HepG2 (cell line): ENCODE results near the gene HDAC4. TPM values are rescaled to one million over a fixed set of nuclear protein-coding genes. Genes with fewer than 3 reads are reported as not detected.

ENCODE experiments used
- ATAC-seq: fragments of 200-7000 bp; cut with Tn5 transposase; 3 replicates; pipeline ENCODE4 v1.9.1; 2020; ENCODE audit warnings: mild to moderate bottlenecking, moderate library complexity
- BruUV-seq: library from RNA; stranded (reverse); fragments of 400-500 nt; replicated peaks from 2 replicates; lab custom pipeline; 2021; lab: Mats Ljungman, UMichigan
- CTCF ChIA-PET: fragments of 300-600 bp; formaldehyde crosslinking; extraction: SDS; loops from one replicate; lab custom pipeline; 2021; ENCODE audit warnings: low total read pairs, inconsistent platforms, low intra/inter-chr PET ratio; lab: Yijun Ruan, JAX
- POLR2A ChIA-PET: fragments of 350-600 bp; sonication (Branson Sonifier 250); formaldehyde crosslinking; loops from one replicate; lab custom pipeline; 2020; ENCODE audit warnings: antibody characterized with exemption, inconsistent platforms; lab: Yijun Ruan, JAX
- DNase-seq: peaks from one replicate; pipeline ENCODE4 v3.0.0-alpha.2; 2015; ENCODE audit warnings: low spot score
- FAIRE-seq: peaks from 3 replicates; lab custom pipeline; 2011; peaks lifted over from hg19 to GRCh38; lab: Jason Lieb, UNC
- H2AFZ ChIP-seq: one replicate; pipeline ENCODE4 v1.6.1; 2011; ENCODE audit warnings: low read length, inconsistent platforms
- H3K27ac ChIP-seq: fragments of 300-600 bp; 3 replicates; pipeline ENCODE4 v1.8.0; 2011; ENCODE audit warnings: mixed run types, mild to moderate bottlenecking, mixed read lengths, low read length, inconsistent platforms; ENCODE audit not compliant: insufficient read depth; ENCODE audit errors: extremely low read length
- H3K27me3 ChIP-seq, 2 experiments: fragments of 200-600 bp in 1 of 2; 2 replicates in 1 of 2; 3 replicates in 1 of 2; pipeline versions ENCODE4 v1.6.0 to v1.8.0; 2011; ENCODE audit warnings: low read length in 2 of 2, mild to moderate bottlenecking in 2 of 2, moderate library complexity in 2 of 2, inconsistent platforms in 1 of 2; ENCODE audit not compliant: insufficient read depth in 2 of 2, control insufficient read depth in 1 of 2
- H3K36me3 ChIP-seq, 2 experiments: fragments of 200-600 bp in 1 of 2; replicated peaks in 1 of 2; 2 replicates in 1 of 2; 3 replicates in 1 of 2; pipeline versions ENCODE4 v1.5.1 to v1.8.0; 2011; ENCODE audit warnings: low read length in 2 of 2, inconsistent platforms in 1 of 2; ENCODE audit not compliant: insufficient read depth in 2 of 2, control insufficient read depth in 1 of 2
- H3K4me1 ChIP-seq: 2 replicates; pipeline ENCODE4 v1.5.1; 2012; ENCODE audit warnings: low read length, inconsistent platforms; ENCODE audit not compliant: insufficient read depth
- H3K4me2 ChIP-seq: 2 replicates; pipeline ENCODE4 v1.6.0; 2011; ENCODE audit warnings: low read depth, low read length, inconsistent platforms
- H3K4me3 ChIP-seq, 3 experiments: fragments of 200-600 bp in 1 of 3; sonication (generic), shearing (Covaris generic) in 1 of 3; replicated peaks in 1 of 3; 2 replicates each; pipeline ENCODE4 v1.5.1; 2011 to 2016; ENCODE audit warnings: low read length in 3 of 3, inconsistent platforms in 2 of 3, low read depth in 2 of 3, mild to moderate bottlenecking in 2 of 3, control low read depth in 1 of 3, mixed read lengths in 1 of 3; ENCODE audit not compliant: insufficient read depth in 1 of 3
- H3K79me2 ChIP-seq: one replicate; pipeline ENCODE4 v1.6.1; 2011; ENCODE audit warnings: low read length, inconsistent platforms; ENCODE audit not compliant: insufficient read depth
- H3K9ac ChIP-seq: 2 replicates; pipeline ENCODE4 v1.6.0; 2011; ENCODE audit warnings: mild to moderate bottlenecking, low read depth, low read length, inconsistent platforms; ENCODE audit not compliant: insufficient read depth
- H3K9me3 ChIP-seq: 2 replicates; pipeline ENCODE4 v1.5.1; 2012; ENCODE audit warnings: mild to moderate bottlenecking, low read length
- H4K20me1 ChIP-seq: 2 replicates; pipeline ENCODE4 v1.6.0; 2011; ENCODE audit warnings: inconsistent platforms, mild to moderate bottlenecking, low read length, moderate library complexity; ENCODE audit not compliant: insufficient read depth
- BRCA1 ChIP-seq: sonication (generic); formaldehyde crosslinking; IDR thresholded peaks from 2 replicates; pipeline ENCODE4 v1.4.0; 2020; ENCODE audit warnings: missing genetic modification reagents
- HOXA9 ChIP-seq: sonication (generic); formaldehyde crosslinking; IDR thresholded peaks from 2 replicates; pipeline ENCODE4 v1.8.1; 2022; ENCODE audit warnings: missing genetic modification reagents, mild to moderate bottlenecking, moderate library complexity, borderline replicate concordance
- NFE2L1 ChIP-seq: sonication (generic); formaldehyde crosslinking; IDR thresholded peaks from 2 replicates; pipeline ENCODE4 v1.4.0; 2020; ENCODE audit warnings: missing genetic modification reagents, mild to moderate bottlenecking, borderline replicate concordance
- PPARG ChIP-seq: conservative IDR thresholded peaks from 2 replicates; pipeline ENCODE4 v1.6.1; 2016; ENCODE audit warnings: missing biosample characterization, missing genetic modification reagents
- RBFOX2 ChIP-seq: fragments of 200-400 bp; formaldehyde crosslinking; IDR thresholded peaks from 2 replicates; pipeline ENCODE4 v1.6.1; 2017; ENCODE audit warnings: low read depth, mild to moderate bottlenecking, low read length
- YEATS2 ChIP-seq: sonication (generic); formaldehyde crosslinking; IDR thresholded peaks from 2 replicates; pipeline ENCODE4 v1.4.0; 2020; ENCODE audit warnings: missing genetic modification reagents, borderline replicate concordance
- ZBTB46 ChIP-seq: sonication (generic); formaldehyde crosslinking; IDR thresholded peaks from 2 replicates; pipeline ENCODE4 v1.4.0; 2020; ENCODE audit warnings: mild to moderate bottlenecking, missing genetic modification reagents, borderline replicate concordance
- ZGPAT ChIP-seq: IDR thresholded peaks from 2 replicates; pipeline ENCODE4 v1.6.1; 2016; ENCODE audit warnings: mild to moderate bottlenecking
- ZNF329 ChIP-seq: sonication (generic); formaldehyde crosslinking; IDR thresholded peaks from 2 replicates; pipeline ENCODE4 v1.9.0; 2021; ENCODE audit warnings: low read depth, mild to moderate bottlenecking, missing genetic modification reagents
- ZNF567 ChIP-seq: sonication (generic); formaldehyde crosslinking; IDR thresholded peaks from 2 replicates; pipeline ENCODE4 v1.8.1; 2023; ENCODE audit warnings: mild to moderate bottlenecking, missing genetic modification reagents, borderline replicate concordance
- ZNF619 ChIP-seq: sonication (generic); formaldehyde crosslinking; IDR thresholded peaks from 2 replicates; pipeline ENCODE4 v1.4.0; 2020; ENCODE audit warnings: mild to moderate bottlenecking, missing genetic modification reagents
- ZNF710 ChIP-seq: sonication (generic); formaldehyde crosslinking; IDR thresholded peaks from 2 replicates; pipeline ENCODE4 v1.5.0; 2020; ENCODE audit warnings: mild to moderate bottlenecking, missing genetic modification reagents, borderline replicate concordance
- ZNF749 ChIP-seq: sonication (generic); formaldehyde crosslinking; IDR thresholded peaks from 2 replicates; pipeline ENCODE4 v1.8.0; 2022; ENCODE audit warnings: mild to moderate bottlenecking, missing genetic modification reagents, moderate library complexity, borderline replicate concordance
- WGBS: methylation state at CpG from one replicate; pipeline ENCODE4 v1.1.6; 2017; ENCODE audit warnings: low lambda C conversion rate; 5-methylcytosine and 5-hydroxymethylcytosine counted together
- in situ Hi-C: cut with HindIII; loops from 2 replicates; pipeline ENCODE4 v1.10.0; 2017; ENCODE audit warnings: low pct_unique_long_range_greater_than_20kb; ENCODE audit not compliant: extremely low pct_ligation_motif_present
- intact Hi-C: fragments of 100-400 bp; cut with micrococcal nuclease; formaldehyde crosslinking; loops from one replicate; pipeline ENCODE4 v1.10.0; 2022; ENCODE audit not compliant: unreplicated experiment
- polyA plus RNA-seq, 8 experiments: library from polyadenylated mRNA; depleted of rRNA in 3 of 8; stranded (reverse) in 7 of 8; unstranded in 1 of 8; fragments of >200 nt; fragmentation: Illumina TruSeq in 4 of 8; extraction: Trizol in 4 of 8; gene quantifications; 2 replicates each; pipeline versions ENCODE4 v1.2.1 to v1.2.3, GENCODE V29; 2011 to 2016; ENCODE audit warnings: low read depth in 4 of 8, missing spikeins in 1 of 8, mixed read lengths in 1 of 8; ENCODE audit not compliant: insufficient read depth in 1 of 8
- total RNA-seq, 5 experiments: library from RNA; depleted of rRNA; stranded (reverse); fragments of >200 nt; fragmentation: Illumina TruSeq; extraction: Trizol; gene quantifications; 2 replicates each; pipeline ENCODE4 v1.2.3, GENCODE V29; 2016; ENCODE audit warnings: low read depth in 1 of 5
- TF ChIP-seq, protein P1 (sequence below): sonication (generic); formaldehyde crosslinking; IDR thresholded peaks from 2 replicates; pipeline ENCODE4 v1.9.0; 2022; ENCODE audit warnings: missing genetic modification reagents, mild to moderate bottlenecking, borderline replicate concordance
- TF ChIP-seq, protein P2 (sequence below): sonication (generic); formaldehyde crosslinking; IDR thresholded peaks from 2 replicates; pipeline ENCODE4 v1.4.0; 2020; ENCODE audit warnings: missing genetic modification reagents, mild to moderate bottlenecking, borderline replicate concordance

Gene HDAC4
- total and polyA plus RNA-seq, 2 of the 13 experiments (the other 11 are each of a cell fraction or from before 2014, with no cell fraction given), result 10.1 to 11.5 TPM

- ChIA-PET POLR2A (no interaction called here), CTCF (no interaction called here)
- ATAC-seq (no peak; the same call in 2 of the 3 replicates), FAIRE-seq (no peak), DNase-seq (no peak)
- H3K9ac ChIP-seq, result no peak overlapping the region
- 42% methylated on average over 3 of the region's 10 CpGs for WGBS
- BruUV-seq, result no TSS peak
- H3K36me3 ChIP-seq, result no peaks in the 10 kb centered on the region
- no peaks in the 10 kb centered on the region for H3K9me3 ChIP-seq
- in situ Hi-C loops (no loop called here), intact Hi-C loops (no loop called here)
- H3K4me1 ChIP-seq, result peaks cover 20% of the 10 kb centered on the region
- H3K27me3 ChIP-seq, result peaks cover 5 to 43% of the 10 kb centered on the region in 2 experiments; a peak in 4 of 5 replicates
- H3K79me2 ChIP-seq, result no peaks in the 10 kb centered on the region
- H2AFZ ChIP-seq, result no peak overlapping the region
- no peak overlapping the region for H3K4me3 ChIP-seq
- H4K20me1 ChIP-seq, result no peaks in the 10 kb centered on the region
- no peak overlapping the region for H3K27ac ChIP-seq
- H3K4me2 ChIP-seq, result no peak overlapping the region
- TF ChIP-seq BRCA1 (CRISPR knock-in tag) (no peak), ZNF619 (CRISPR knock-in tag) (no peak), RBFOX2 (no peak), HOXA9 (CRISPR knock-in tag) (no peak), ZNF710 (no peak), ZNF567 (CRISPR knock-in tag) (no peak), YEATS2 (no peak), PPARG (no peak), ZNF329 (no peak), ZNF749 (CRISPR knock-in tag) (no peak), ZBTB46 (no peak), ZGPAT (CRISPR knock-in tag) (no peak), NFE2L1 (CRISPR knock-in tag) (no peak)
- TF ChIP-seq, protein P1, sequence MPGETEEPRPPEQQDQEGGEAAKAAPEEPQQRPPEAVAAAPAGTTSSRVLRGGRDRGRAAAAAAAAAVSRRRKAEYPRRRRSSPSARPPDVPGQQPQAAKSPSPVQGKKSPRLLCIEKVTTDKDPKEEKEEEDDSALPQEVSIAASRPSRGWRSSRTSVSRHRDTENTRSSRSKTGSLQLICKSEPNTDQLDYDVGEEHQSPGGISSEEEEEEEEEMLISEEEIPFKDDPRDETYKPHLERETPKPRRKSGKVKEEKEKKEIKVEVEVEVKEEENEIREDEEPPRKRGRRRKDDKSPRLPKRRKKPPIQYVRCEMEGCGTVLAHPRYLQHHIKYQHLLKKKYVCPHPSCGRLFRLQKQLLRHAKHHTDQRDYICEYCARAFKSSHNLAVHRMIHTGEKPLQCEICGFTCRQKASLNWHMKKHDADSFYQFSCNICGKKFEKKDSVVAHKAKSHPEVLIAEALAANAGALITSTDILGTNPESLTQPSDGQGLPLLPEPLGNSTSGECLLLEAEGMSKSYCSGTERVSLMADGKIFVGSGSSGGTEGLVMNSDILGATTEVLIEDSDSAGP, result no peak
- TF ChIP-seq, protein P2, sequence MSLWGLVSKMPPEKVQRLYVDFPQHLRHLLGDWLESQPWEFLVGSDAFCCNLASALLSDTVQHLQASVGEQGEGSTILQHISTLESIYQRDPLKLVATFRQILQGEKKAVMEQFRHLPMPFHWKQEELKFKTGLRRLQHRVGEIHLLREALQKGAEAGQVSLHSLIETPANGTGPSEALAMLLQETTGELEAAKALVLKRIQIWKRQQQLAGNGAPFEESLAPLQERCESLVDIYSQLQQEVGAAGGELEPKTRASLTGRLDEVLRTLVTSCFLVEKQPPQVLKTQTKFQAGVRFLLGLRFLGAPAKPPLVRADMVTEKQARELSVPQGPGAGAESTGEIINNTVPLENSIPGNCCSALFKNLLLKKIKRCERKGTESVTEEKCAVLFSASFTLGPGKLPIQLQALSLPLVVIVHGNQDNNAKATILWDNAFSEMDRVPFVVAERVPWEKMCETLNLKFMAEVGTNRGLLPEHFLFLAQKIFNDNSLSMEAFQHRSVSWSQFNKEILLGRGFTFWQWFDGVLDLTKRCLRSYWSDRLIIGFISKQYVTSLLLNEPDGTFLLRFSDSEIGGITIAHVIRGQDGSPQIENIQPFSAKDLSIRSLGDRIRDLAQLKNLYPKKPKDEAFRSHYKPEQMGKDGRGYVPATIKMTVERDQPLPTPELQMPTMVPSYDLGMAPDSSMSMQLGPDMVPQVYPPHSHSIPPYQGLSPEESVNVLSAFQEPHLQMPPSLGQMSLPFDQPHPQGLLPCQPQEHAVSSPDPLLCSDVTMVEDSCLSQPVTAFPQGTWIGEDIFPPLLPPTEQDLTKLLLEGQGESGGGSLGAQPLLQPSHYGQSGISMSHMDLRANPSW (CRISPR knock-in tag), result no peak
Measured at GRCh38 chr2:239425631-239426030, 24.8 kb upstream of the HDAC4 start.
